D721Med (cell line): ENCODE results near the gene RGS13.

Experiments
- DNase-seq: peaks from one replicate; pipeline ENCODE4 v3.0.0; 2011; ENCODE audit warnings: low spot score; ENCODE audit not compliant: insufficient read length
- FAIRE-seq: peaks from 2 replicates; lab custom pipeline; 2011; peaks lifted over from hg19 to GRCh38; lab: Jason Lieb, UNC
- TF ChIP-seq, protein P1 (sequence below): IDR thresholded peaks from 2 replicates; pipeline ENCODE4 v1.5.1; 2012; ENCODE audit warnings: mild to moderate bottlenecking, control low read depth; ENCODE audit not compliant: insufficient read depth; ENCODE audit errors: missing control alignments

Gene RGS13

DNA sequence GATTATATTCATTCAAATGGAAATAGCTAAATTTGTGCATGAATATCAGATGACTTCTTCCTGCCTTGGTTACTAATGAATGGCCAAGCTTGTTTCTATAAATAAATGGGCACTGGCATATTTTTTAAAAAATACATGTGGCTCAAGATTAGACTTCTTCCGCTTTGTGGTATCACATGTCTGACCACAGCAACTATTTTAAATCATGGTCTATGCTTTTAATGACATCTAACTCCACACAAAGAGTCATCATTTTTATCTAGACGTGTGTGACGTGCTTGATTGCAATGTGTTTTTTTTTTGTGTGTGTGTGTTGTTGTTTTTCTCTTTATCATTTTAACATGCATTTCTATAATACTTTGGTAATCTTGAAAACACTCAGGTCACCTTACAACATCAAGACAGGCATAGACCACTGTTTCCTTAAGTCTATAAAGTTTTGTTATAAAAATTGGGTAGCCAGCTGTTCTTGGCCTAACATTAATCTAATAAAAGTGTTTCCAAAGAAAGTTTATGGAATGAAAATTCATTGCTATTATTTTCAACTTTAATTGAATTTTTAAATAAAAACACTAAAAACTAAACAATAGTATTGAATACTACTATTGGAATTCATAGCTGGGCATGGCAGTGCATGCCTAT lies 30.8 kb upstream of the RGS13 start:
- DNase-seq (no peak), FAIRE-seq (no peak)
- TF ChIP-seq, protein P1, sequence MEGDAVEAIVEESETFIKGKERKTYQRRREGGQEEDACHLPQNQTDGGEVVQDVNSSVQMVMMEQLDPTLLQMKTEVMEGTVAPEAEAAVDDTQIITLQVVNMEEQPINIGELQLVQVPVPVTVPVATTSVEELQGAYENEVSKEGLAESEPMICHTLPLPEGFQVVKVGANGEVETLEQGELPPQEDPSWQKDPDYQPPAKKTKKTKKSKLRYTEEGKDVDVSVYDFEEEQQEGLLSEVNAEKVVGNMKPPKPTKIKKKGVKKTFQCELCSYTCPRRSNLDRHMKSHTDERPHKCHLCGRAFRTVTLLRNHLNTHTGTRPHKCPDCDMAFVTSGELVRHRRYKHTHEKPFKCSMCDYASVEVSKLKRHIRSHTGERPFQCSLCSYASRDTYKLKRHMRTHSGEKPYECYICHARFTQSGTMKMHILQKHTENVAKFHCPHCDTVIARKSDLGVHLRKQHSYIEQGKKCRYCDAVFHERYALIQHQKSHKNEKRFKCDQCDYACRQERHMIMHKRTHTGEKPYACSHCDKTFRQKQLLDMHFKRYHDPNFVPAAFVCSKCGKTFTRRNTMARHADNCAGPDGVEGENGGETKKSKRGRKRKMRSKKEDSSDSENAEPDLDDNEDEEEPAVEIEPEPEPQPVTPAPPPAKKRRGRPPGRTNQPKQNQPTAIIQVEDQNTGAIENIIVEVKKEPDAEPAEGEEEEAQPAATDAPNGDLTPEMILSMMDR = no peak

DNA sequence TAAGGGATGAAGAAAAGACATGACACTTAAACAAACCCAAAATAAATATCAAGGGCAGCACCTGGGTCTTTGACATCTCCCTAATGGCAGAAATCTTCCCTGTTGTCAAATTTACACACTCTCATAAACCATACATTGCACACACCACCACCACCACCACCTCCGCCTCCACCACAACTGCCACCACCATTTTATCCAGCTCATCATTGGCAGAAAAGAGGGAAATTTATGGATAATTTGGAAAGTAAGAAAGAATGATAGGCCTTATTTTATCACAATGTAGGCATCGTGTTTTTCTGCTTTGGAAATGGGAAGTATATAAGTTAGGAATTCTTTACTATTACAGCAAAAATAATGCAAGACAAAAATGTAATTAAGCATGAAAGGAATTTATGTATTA lies 27.3 kb upstream of the RGS13 start:
- TF ChIP-seq, protein P1 = no peak
- DNase-seq (no peak), FAIRE-seq (no peak)

DNA sequence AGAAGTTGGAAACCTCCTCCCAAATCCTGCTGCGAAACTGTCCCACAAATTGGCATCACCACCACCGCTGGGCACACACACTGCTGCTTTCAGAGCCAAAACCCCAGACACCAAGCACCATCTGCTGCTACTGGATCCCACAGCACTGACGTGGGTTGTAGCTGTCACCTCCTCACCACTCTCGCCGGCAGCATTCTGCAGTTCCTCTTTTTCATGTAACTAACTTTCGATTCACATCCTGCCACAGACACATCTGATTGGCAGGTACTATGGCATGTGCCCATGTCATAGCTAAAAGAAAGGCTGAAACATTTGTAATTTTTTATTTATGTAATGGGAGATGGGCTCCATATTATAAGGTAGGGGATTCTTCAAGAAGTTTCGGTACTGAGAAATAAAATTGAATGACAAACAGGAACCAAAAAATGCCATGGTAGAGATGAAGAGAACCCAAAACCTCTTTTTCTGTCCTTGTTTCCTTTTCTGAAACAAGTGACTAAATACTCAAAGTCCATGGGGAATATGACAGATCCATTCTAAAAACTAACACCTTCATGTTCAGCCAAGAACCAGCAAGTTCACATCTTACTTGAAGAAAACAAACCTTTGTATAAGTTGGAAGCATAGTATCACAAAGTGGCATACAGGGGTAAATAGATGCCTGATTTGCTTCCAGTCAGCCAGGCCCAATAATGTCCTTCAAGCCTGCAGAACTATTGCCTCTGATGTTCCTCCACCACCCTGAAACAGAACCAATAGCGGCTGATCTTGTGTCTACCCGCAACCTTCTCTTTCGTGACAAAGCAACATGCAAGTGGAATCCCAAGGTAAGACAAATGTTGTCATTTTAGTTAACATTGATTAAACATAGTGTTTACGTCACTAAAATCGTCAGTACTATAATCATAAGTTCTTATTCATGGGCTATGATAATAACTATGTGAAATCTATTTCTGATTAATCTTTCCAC lies 26.6 kb upstream of the RGS13 start:
- FAIRE-seq (peak; percentile 87), DNase-seq (no peak)
- TF ChIP-seq, protein P1 = no peak

DNA sequence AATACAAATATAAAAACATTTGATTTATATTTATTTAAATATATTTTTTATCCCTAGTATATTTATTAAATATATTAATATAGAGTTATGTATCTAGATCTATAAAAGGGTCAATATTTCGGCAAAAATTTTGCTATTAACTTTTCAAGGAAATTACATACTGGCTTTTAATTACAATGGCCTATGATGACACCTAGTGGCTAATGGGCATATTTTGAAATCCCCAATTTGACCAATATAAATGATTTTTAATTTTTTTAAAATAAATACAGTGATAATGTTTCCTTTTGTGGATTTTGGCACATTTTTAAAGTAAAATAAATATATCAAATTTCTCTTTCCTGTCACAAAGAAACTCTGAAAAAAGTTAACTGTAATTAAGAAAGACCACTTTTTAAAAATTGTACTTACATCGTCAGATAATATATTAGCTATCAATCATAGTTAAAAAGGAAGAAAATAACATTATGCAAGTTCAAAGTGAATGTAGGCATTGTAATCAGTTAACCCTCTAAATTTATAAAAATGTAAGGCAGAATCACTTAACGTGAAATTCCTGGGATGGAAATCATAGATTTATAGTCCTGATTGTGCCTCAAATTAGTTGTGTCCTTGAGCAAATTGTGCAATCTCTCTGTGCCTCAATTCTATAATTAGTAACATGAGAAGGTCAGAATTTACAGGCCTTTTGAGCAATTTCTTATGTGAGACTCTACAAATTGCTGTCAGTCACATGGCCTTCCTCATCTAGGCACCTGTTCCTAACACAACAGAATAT lies 25.6 kb upstream of the RGS13 start:
- TF ChIP-seq, protein P1 = peak; percentile 71
- no peak for DNase-seq
- peak; percentile 93 for FAIRE-seq

DNA sequence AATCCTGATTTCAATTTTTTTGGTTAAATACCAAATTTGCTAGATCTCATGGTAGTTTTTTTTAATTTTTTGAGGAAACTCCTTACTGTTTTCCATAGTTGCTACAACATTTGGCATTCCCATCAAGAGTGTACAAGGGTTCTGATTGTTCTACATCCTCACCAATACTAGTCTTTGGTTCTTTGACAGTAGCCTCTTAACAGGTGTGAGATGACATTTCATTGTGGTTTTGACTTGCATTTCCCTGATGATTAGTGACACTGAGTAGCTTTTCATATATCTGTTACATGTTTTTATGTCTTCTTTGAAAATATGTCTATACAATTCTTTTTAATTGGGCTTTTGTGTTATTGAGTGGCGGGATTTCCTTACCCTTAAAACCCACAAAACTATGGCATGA lies 20.9 kb upstream of the RGS13 start:
- FAIRE-seq = peak; percentile 82
- TF ChIP-seq, protein P1 = no peak
- DNase-seq = no peak

DNA sequence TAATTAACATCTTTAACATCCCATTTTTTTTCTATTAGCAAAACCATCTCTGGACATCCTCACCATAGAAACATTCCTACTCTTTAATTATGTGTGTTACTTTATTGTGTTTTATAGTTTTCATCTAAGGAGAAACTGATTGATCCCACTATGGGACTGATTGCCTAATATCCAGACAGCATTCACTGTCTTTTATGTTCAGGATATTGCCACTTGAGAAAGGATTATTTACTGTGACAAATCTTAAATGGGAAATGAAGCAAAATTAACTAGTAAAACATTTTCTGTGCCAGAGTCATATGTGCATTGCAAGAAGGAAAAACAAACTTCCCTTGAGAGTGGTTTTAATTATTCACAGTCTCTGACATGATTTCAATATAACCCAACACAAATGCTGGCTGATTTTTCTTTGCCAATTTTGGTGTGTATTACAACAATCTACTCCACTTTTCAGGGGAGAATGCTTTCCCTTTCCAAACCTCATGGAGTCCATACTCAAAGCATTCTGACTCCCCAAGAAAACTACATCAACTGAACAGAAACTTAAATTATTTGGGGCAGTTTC lies 15.8 kb upstream of the RGS13 start:
- TF ChIP-seq, protein P1 = no peak
- FAIRE-seq (peak; percentile 6), DNase-seq (no peak)
